ENCODE results near the gene LRRN4. TPM values are rescaled to one million over a fixed set of nuclear protein-coding genes. Genes with fewer than 3 reads are reported as not detected.
A peak's percentile ranks its signal among the peaks of the same experiment; 100 is the strongest.

LRRN4 gene
- total RNA-seq, 2 experiments from 2014 or later: 0.08 to 0.17 TPM

DNA sequence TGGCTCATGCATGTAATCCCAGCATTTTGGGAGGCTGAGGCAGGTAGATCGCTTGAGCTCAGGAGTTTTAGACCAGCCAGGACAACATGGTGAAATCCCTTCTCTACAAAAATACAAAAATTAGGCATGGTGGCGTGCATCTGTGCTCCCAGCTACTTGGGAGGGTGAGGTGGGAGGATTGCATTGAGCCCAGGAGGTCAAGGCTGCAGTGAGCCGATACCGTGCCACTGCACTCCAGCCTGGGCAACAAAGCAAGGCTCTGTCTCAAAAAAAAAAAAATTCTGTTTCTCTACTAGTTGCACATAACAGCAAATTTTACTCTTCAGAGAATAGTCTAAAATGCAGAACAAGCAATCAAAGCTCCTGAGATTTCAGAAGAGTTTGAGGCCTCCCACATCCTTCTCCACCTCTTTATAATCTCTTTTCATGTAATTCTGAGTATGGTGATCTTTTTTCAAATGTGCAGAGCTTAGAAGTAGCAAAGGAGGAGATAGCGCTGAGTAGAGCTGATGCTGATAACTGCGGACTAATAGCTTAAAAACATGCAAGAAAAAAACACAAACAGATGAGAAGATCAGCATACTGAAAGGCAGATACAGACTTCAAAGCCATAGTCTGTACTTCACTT lies 23.3 kb downstream of the LRRN4 start:
- peak; percentile 75 for ATAC-seq (ENCODE audit: poor library complexity)
- Histone ChIP-seq H3K4me3 (ENCODE audit: low read length) (no peak overlapping the region), H3K27ac (ENCODE audit: low read depth in 1 of 2, low read length in 2 of 2) (no peak overlapping the region), H3K27me3 (ENCODE audit: control insufficient read depth in 1 of 2, insufficient read depth in 2 of 2, low read length in 2 of 2) (no peaks in the 10 kb centered on the region), H3K9me3 (ENCODE audit: control insufficient read depth in 1 of 2, insufficient read depth in 1 of 2, low read length in 2 of 2) (no peaks in the 10 kb centered on the region), H3K4me1 (ENCODE audit: insufficient read depth, low read length) (peaks cover 4% of the 10 kb centered on the region), H3K36me3 (ENCODE audit: insufficient read depth, low read length) (peaks cover 29% of the 10 kb centered on the region)
- Mint-ChIP-seq H3K27ac (peak overlapping the region; percentile 31), H3K4me3 (peak overlapping the region; percentile 30), H3K9me3 (no peaks in the 10 kb centered on the region), H3K27me3 (no peaks in the 10 kb centered on the region), H3K4me1 (ENCODE audit: low read depth) (peaks cover 56% of the 10 kb centered on the region), H3K36me3 (ENCODE audit: low read depth) (peaks cover 52% of the 10 kb centered on the region)
- intact Hi-C loops (cut with DNase I, micrococcal nuclease): no loop called here
- ChIA-PET POLR2A (interaction anchor here (0.6 to 1.1 kb wide), 4 partner anchors 20 to 1357 kb away, joined by 3 to 4 read pairs (median 4); no protein-coding TSS in a partner anchor), CTCF (interaction anchor here (1.1 kb wide), 1 partner anchor 502 kb away, joined by 3 read pairs; no protein-coding TSS in a partner anchor)
- DNase-seq: peak in 3 of 14 experiments; percentile 17 to 31 (median 23)
- TF ChIP-seq, protein P1, sequence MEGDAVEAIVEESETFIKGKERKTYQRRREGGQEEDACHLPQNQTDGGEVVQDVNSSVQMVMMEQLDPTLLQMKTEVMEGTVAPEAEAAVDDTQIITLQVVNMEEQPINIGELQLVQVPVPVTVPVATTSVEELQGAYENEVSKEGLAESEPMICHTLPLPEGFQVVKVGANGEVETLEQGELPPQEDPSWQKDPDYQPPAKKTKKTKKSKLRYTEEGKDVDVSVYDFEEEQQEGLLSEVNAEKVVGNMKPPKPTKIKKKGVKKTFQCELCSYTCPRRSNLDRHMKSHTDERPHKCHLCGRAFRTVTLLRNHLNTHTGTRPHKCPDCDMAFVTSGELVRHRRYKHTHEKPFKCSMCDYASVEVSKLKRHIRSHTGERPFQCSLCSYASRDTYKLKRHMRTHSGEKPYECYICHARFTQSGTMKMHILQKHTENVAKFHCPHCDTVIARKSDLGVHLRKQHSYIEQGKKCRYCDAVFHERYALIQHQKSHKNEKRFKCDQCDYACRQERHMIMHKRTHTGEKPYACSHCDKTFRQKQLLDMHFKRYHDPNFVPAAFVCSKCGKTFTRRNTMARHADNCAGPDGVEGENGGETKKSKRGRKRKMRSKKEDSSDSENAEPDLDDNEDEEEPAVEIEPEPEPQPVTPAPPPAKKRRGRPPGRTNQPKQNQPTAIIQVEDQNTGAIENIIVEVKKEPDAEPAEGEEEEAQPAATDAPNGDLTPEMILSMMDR (IDR thresholded peaks at IDR 0.05): no peak

DNA sequence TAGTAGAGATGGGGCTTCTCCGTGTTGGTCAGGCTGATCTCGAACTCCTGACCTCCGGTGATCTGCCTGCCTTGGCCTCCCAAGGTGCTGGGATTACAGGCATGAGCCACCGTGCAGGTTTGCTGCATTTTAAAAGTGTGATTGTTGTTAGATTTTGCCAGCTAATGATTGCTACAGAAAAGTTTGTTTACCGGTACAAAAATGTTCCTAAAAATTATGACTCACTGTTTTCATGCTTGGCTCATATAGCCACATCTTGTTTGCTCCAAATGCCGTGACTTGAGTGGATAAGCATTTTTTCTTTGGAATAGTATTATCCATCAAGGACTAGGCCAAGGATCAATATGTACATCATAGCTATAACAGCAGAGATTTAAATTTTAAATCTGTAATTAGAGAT lies 24.3 kb downstream of the LRRN4 start:
- TF ChIP-seq, protein P1 (IDR thresholded peaks at IDR 0.05): no peak
- no peak overlapping the region for H3K27ac Mint-ChIP-seq
- Histone ChIP-seq H3K27ac (ENCODE audit: low read depth in 1 of 2, low read length in 2 of 2) (no peak overlapping the region), H3K27me3 (ENCODE audit: control insufficient read depth in 1 of 2, insufficient read depth in 2 of 2, low read length in 2 of 2) (no peaks in the 10 kb centered on the region), H3K36me3 (ENCODE audit: insufficient read depth, low read length) (peaks cover 28% of the 10 kb centered on the region), H3K4me3 (ENCODE audit: low read length) (no peak overlapping the region), H3K4me1 (ENCODE audit: insufficient read depth, low read length) (peaks cover 4% of the 10 kb centered on the region), H3K9me3 (ENCODE audit: control insufficient read depth in 1 of 2, insufficient read depth in 1 of 2, low read length in 2 of 2) (no peaks in the 10 kb centered on the region)
- DNase-seq (no peak), ATAC-seq (ENCODE audit: poor library complexity) (no peak)
- no peaks in the 10 kb centered on the region for H3K9me3 Mint-ChIP-seq
- ChIA-PET CTCF (no interaction called here), POLR2A (no interaction called here)
- intact Hi-C loops (cut with DNase I, micrococcal nuclease): no loop called here
- peaks cover 53% of the 10 kb centered on the region for H3K36me3 Mint-ChIP-seq (ENCODE audit: low read depth)
- no peak overlapping the region for H3K4me3 Mint-ChIP-seq
- H3K4me1 Mint-ChIP-seq (ENCODE audit: low read depth): peaks cover 58% of the 10 kb centered on the region
- no peaks in the 10 kb centered on the region for H3K27me3 Mint-ChIP-seq

DNA sequence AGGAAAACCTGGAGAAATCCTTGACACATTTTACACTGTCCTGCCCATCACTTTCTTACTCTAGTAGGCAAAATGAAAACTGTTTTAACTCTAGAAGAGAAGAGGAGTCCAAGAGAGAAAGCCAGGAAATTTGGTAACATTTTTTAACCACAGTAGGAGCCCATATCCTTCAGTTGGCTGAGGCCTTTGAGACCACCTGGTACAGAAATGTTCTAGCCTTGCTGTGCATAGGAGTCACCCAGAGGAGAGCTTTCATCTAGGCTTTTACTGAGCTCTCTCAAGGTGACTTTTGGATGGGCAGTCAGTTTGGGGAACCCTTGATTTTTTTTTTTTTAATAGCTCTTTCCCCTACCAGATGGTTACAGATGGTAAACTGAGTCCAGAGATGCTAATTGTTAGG lies 25.0 kb downstream of the LRRN4 start:
- Histone ChIP-seq H3K9me3 (ENCODE audit: control insufficient read depth in 1 of 2, insufficient read depth in 1 of 2, low read length in 2 of 2) (no peaks in the 10 kb centered on the region), H3K4me1 (ENCODE audit: insufficient read depth, low read length) (peaks cover 4% of the 10 kb centered on the region), H3K27ac (ENCODE audit: low read depth in 1 of 2, low read length in 2 of 2) (no peak overlapping the region), H3K36me3 (ENCODE audit: insufficient read depth, low read length) (peaks cover 28% of the 10 kb centered on the region), H3K4me3 (ENCODE audit: low read length) (no peak overlapping the region), H3K27me3 (ENCODE audit: control insufficient read depth in 1 of 2, insufficient read depth in 2 of 2, low read length in 2 of 2) (no peaks in the 10 kb centered on the region)
- ATAC-seq (ENCODE audit: poor library complexity) (no peak), DNase-seq (no peak)
- ChIA-PET CTCF (no interaction called here), POLR2A (no interaction called here)
- no peaks in the 10 kb centered on the region for H3K27me3 Mint-ChIP-seq
- TF ChIP-seq, protein P1 (IDR thresholded peaks at IDR 0.05): no peak
- intact Hi-C loops (cut with DNase I, micrococcal nuclease): no loop called here
- H3K27ac Mint-ChIP-seq: no peak overlapping the region
- peaks cover 56% of the 10 kb centered on the region for H3K4me1 Mint-ChIP-seq (ENCODE audit: low read depth)
- H3K9me3 Mint-ChIP-seq: no peaks in the 10 kb centered on the region
- no peak overlapping the region for H3K4me3 Mint-ChIP-seq
- H3K36me3 Mint-ChIP-seq (ENCODE audit: low read depth): peaks cover 53% of the 10 kb centered on the region
